Kidney glomerular epithelial cell (primary cell): Measurements from ENCODE around the gene M6PR.

Source experiments
- DNase-seq: peaks from one replicate; lab custom pipeline; 2025; lab: John Stamatoyannopoulos, UW

M6PR gene

DNA sequence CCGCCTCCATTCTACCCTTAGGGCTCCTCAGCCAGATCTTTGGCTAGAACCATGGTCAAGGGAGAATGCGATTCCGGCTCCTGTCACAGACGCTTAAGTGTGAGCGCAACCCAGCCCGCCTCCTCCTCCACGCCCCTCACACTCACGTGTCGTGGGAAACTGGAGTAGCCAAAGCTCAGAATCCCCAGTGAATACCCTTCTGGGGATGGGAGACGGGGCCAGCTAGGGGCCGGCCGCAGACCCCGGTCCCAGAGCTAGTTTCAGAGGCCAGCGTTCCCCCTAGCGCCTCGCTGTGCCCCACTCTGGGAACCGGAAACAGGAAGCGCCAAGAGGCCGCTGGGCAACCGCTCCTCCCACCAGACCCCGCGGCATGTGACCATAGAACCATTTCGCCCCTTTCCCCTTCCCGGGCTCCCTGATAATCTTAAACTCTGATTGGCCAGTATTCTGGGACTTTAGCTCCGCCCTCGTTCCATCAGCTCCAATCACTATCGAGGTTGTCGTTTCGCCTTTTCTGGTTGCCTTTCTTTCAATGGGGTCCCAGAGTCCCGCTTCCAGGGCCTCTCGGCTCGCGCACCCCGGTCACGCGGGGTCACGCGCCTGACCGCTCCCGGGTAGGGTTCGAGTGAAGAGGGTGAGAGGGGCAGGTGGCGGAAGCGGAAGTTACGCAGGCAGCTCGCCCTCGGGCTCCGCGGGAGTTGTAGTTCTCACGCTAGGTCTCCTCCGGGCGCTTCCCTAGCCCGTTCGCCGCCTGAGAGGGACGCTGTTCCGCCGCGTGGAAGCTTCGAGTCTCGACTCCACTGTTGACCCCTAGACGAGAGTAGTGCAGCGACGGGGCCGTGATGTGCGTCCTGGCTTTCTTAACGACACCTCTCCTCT lies at the start of gene M6PR:
M6PR (minus strand) TSS at position 304 of the 879 bp plus-strand sequence. CDS start 3,241 bp downstream, outside the sequence.
- peak; percentile 98 for DNase-seq

DNA sequence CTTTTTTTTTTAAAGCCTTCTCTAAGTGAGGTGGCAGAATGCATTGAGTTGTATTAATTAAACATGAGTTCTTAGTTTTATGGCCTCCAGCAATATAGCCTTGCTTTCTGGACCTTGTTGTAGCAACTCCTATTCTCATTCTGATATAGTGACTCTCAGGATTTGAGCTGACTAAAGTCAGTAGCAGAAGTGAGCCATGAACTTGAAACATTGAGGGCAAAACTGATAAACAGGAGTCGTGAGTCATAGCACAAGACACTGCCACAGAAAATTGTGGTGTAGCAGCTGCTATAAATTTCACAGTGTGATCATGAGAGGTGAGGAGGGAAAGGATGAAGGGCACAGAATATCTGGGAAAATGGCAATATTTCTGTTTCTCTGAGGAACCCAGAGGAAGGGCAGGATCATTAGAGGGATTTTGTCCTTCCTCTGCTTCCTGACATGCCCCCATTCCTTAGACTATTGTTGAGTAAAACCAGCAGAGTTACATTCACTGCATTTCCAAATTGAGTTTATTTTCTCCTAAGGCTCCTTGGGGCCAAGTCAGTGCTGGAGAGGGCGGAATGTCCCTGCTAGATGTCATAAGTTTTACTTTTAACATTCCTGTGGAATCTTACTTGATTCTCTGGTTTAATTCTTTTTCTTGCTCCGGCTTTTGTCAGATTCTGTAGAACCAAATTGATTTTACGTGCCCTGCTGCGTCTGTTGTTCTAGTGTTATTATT lies 47.4 kb upstream of the M6PR start:
- DNase-seq, result peak; percentile 2

DNA sequence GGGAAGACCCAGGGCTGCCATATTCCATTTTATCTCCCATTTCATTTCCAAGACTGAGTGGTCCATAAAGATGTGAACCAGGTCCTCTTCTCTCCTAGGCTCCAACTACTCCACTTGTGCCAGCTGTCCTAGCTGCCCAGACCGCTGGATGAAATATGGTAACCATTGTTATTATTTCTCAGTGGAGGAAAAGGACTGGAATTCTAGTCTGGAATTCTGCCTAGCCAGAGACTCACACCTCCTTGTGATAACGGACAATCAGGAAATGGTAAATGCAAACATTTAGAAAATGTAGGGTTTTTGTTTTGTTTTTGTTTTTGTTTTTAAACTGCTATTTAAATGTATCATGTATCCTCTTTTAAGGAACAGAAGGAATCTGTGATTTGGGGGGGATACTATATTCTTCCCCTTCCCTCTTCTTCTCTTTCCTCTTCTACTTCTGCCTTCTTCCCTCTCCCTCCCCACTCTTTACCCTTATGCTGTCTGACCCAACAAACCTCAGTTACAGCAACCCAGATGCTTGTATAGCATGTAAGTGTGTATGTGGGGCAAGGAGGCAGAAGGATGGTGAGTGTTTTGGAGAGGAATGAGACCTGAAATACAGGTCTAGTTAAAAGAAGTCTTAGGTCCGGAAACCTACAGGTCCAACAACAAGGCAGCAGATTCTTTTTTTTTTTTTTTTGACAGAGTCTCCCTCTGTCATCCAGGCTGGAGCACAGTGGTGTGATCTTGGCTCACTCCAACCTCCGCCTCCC lies 45.8 kb upstream of the M6PR start:
- no peak for DNase-seq

DNA sequence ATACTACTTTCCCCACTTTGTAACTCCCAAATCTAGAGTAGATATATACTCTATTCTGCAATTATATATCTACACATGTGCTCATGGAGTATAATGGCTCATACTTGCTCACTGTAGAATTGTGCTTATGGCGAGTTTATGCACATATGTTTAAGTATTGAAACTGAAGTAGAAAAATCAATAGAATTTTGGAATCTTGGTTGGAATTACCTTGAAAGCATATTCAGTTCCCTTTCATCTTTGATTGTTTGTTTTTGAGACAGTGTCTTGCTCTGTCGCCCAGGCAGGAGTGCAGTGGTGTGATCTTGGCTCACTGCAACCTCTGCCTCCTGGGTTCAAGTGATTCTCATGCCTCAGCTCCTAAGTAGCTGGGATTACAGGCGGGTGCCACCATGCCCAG lies 44.4 kb upstream of the M6PR start:
- no peak for DNase-seq

DNA sequence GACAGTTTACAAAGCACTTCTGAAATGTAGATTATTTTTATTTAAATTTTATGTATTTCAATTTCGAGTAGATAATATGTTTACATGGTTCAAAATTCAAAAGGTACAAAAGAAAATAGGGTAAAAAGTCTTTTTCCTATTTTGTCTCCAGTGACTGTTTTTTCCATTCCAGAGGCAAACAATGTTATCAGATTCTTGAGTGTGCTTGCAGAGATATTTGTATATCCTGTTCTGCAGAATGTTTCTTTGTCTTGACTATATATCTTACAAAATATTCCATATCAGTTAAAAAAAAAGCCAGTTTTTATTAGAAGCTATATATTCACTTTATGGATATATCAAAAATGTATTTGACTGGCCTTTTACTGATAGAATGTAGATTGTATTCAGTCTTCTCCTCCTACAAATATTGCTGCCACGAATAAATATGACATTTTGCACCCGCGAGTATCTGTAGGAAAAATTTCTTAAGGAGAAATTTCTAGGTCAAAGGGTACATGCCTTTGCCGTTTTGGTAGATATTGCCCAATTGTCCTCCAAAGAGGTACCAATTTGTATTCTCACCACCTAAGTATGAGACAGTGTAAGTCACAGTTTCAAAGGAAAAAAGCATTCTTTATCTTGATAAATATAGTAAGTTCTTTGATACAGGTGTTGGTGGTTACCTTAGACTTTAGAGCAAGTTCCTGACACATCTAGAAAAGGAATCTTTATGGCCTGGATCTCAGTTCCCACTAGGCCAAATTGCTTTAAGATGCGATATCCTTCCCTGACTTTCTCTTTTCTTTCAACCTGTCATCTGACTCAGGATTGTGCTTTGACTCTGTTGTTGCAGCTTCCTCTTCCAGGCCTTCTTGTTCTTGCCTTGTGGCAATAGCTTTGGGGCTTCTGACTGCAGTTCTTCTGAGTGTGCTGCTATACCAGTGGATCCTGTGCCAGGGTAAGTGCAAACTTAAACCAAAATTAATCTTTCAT lies 42.2 kb upstream of the M6PR start:
- DNase-seq, result no peak

DNA sequence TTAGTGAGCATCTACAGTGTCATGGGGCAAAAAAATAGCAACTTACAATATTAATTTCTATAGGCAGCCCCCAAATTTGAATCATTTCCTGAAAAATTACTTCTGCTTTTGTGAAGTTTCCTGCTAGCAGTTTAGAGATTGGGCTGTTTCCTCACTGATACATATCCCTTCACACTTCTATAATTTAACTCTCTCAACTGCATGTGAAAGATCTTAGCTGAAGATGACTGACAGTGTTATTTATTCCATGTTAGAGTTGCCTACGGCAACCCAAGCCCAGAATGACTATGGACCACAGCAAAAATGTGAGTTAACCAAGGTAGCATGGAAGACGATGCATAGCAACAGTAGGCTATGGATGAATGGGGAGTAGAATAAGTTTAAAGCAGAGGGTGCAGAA lies 40.0 kb upstream of the M6PR start, which contains the start of gene KLRG1:
KLRG1 (plus strand) TSS at position 134 of the 400 bp plus-strand sequence; CDS start at position 224, 90 bp downstream.
- DNase-seq, result no peak

DNA sequence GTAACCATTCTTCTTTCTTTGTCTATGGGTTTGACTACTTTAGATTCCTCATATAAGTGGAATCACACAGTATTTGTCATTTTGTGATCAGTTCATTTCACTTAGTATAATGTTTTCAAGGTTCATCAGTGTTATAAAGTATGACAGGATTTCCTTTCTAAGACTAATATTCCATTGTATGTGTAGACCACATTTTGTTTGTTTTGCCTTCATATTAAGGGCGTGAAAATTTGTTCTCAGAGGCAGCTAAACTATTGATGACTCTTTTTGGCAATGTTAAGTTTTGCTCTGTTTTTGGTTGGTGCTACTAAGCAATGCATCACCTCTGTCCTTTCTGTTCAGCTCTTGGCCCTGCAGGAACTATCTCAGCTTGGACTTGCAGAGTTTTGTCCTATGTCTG lies 38.2 kb upstream of the M6PR start:
- DNase-seq, result no peak

DNA sequence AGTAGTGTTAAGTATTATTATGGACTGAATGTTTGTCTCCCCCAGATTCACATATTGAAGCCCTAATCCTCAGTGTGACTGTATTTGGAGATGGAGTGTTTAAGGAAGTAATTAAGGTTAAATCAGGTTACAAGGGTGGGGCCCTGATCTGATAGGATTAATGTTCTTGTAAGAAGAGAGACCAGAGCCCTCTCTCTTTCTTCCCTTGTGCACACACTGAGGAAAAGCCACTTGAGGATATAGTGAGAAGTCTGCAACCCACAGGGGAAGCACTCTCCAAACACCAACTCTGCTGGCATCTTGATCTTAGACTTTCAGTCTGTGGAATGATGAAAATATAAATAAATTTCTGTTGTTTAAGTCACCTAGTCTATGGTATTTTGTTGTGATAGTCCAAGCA lies 37.7 kb upstream of the M6PR start:
- no peak for DNase-seq

DNA sequence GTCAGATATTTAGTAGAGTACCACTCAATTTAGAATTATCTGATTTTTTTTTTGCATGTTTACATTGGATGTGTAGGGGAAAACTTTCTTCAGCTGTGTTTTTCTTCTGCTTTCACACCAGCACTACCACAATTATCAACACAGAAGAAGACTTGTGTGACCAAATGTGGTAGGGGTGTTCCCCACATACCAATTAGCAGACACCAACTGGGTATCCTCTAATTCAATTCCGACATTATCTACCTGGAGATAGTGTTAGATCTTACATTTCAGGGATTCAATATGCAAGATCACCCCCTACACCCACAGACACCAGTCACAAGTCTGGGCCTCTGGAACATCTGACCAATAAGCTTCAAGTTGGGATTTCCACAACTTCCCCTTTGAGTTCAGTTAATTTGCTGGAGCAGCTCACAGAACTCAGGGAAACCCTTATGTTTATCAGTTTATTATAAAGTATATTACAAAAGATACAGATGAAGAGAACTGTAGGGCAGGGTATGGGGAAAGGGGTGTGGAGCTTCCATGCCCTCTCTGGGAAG lies 35.8 kb upstream of the M6PR start:
- DNase-seq, result no peak

DNA sequence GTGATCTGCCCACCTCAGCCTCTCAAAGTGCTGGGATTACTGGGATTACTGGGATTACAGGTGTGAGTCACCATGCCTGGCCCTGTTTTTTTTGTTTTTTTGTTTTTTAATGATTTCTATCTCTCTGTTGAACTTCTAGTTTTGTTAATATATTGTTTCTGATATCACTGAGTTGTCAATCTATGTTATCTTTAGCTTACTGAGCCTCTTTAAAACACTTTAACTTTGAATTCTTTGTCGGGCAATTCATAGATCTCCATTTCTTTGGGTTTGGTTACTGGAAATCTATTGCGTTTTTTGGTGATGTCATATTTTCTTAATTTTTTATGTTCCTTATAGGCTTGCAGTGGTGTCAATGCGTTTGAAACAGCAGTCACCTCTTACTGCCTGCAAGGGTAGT lies 30.7 kb upstream of the M6PR start:
- DNase-seq, result no peak

DNA sequence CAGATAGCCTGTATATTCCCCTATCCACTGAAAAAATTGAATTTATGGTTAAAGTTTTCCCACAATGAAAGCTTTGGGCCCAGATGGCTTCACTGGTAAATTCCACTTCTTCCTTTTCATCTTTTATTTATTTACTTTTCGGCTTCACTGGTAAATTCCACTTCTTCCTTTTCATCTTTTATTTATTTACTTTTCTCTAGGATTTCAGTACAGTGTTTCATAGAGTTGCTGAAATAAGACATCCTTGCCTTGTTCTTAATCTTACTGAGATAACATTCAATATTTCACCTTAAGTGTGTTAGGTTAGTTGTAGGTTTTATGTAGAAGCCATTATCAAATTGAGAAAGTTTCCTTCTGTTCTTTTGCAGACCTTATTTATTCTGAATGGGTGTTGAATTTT lies 21.0 kb upstream of the M6PR start:
- DNase-seq, result no peak

DNA sequence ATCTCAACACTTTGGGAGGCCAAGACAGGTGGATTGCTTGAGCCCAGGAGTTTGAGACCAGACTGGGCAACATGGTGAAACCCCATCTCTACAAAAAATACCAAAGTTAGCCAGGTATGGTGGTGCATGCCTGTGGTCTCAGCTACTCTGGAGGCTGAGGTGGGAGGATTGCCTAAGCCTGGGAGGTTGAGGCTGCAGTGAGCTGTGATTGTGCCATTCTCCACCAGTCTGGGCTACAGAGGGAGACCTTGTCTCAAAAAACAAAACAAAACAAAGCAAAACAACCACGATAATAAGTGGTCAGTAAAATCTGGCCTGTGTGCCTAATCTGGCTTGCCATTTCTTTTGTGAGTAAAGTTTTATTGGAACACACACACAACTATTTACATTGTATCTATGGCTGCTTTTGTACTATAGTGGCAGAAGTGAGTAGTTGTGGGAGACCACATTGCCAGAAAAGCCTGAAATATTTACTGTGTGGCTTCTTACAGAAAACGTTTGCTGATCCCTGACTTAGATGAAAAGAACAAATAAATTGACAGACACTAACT lies 20.5 kb upstream of the M6PR start:
- no peak for DNase-seq

DNA sequence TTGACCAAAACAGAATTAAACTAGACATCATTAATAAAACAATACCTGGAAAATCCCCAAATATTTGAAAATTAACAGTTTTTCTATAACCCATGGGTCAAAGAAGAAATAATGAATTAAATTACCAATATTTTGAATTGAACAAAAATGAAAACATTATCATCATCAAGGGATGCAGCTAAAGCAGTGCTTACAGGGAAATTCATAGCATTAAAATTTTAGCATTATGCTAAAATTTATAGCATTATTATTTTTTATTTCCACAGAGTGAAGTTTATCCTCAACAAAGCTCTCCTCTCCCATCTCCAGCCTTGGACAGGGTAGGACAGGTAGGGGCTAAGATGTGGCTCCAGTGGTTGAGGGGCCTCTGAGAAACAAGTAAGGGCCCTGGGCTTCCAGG lies 19.3 kb upstream of the M6PR start:
- DNase-seq, result no peak

DNA sequence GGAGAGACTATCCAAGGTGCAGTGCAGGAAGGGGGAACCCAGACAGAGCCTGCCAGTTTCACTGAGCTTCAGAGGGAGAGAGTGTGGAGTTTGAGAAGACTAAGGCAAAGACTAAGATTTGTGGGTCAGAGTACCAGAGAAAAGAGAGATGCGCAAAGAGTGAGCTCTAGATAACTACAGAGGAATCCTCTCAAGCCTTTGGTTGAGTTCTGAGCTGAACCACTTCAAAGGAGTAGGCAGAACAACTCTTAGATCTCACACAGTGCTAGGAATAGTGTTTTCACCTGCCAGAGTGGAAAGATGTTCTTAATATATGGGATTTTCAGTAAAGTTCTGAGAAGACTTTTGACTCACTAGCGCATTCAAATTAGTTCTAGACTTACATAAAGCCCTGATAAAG lies 10.7 kb upstream of the M6PR start:
- no peak for DNase-seq

DNA sequence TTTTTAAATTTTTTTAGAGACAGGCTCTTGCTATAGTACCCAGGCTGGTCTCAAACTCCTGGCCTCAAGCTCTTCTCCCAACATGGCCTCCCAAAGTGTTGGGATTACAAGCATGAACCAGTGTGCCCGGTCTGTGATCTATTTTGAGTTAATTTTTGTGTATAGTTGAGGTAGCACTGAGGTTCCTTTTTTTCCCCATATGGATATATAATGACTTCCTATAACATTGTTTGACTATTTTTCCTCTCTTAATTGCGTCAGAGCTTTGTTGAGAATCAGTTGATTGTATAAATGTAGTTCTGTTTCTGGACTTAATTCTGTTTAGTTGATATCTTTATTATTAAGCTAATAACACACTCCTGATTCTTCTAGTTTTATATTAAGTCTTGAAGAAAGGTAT lies 8.6 kb upstream of the M6PR start:
- DNase-seq, result no peak

DNA sequence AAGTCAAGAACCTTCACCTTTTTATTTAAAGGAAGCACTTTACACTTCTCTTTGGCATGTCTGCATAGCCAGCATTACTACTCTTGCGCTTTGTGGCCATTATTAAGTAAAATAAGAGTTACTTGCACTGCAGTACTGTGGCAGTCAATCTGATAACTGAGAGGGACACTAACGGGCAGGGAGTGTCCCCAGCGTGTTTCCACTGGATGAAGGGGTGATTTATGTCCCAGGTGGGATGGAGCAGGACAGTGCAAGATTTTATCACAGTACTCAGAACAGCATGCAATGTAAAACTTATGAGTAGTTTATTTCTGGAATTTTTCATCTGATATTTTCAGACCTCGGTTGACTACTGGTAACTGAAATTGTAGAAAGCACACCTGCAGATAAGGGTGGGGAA lies 8.1 kb upstream of the M6PR start:
- no peak for DNase-seq

DNA sequence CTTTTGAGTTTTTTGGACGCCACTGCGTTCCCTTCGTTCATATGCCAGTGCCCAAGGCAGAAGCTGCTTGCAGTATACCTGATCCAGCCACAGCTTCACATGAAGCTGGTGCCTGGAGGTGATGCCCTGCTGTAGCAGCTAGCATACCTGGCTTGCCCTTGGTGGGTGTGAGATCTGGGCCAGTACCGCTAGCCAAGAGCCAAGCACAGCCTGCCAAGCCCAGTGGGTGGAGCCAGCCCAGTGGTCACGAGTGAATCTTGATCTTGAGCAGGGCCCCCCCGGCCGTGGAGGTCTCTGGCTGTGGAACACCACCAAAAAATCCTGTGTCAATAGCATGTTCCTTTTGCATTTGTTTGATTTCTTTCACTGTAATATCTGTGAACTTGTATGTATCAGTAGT lies 7.3 kb upstream of the M6PR start:
- no peak for DNase-seq

DNA sequence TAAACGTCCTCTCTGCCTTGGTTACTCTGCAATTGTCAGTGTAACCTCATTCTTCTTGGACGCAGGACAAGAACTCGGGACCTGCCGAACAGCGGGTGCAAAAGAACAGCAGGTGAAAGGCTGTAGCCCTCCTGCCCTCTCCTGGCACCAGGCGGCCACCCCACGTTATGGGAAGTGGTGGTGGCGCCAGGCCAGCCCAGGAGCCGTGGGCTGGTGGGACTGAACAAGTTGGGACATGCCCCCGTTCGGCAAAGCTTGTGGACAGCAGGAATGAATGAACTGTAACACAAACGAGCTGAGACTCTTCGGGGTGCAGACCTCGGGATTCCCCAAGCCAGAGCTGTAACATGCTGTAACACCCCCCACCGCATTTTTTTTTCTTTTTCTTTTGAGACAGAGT lies 6.6 kb upstream of the M6PR start:
- DNase-seq, result no peak

DNA sequence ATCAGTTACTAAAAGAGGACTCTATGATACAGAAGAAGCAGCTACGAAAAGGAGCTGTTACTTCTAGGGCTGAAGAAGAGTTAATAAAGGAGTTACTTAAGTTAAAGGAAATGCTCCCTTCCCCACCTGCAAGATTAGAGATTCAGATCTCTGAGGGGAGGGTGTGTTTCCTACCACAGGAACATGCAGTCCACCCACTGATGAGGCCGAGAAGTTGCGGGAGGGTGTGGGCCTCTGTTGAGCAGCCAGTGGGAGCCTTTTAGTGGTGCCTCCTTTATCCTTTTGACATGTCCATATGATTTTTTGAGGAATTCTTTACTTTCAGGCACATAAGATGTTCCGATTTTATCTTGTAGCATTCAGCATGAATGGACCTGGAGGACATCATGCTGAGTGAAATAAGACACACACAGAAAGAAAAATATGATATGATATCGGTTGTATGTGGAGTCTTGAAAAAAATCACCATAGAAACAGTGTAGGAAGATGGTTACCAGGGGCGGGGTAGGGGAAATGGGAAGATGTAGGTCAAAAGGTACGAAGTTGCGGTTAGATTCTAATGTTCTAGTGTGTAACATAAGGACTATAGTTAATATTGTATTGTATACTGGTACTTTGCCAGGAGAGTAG lies 4.4 kb upstream of the M6PR start:
- DNase-seq, result no peak

DNA sequence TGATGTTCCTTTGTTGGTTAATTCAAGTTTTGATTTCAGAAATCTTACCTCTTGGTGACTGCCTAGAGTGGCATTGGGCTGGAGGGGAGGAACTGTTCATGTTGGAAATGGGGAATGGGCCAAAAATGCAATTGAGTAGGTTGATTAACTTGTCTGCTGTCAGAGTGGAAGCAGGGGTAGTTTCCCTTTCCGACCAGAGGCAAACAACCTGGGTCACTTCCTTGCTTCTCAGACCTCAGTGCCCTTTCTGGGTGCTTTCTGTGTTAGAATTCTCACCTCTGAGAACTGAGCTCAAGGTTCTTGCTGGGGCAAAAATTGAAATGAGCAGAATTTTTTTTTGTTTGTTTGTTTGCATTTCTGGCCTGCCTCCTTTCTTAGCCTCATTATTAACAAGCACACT lies 2.3 kb upstream of the M6PR start:
- no peak for DNase-seq
